ENCODE data around the gene ZBTB7C. TPM values are rescaled to one million over a fixed set of nuclear protein-coding genes. Genes with fewer than 3 reads are reported as not detected.

ZBTB7C gene
- total RNA-seq, 2 donors from 2014 or later = 11.0 to 14.8 TPM

DNA sequence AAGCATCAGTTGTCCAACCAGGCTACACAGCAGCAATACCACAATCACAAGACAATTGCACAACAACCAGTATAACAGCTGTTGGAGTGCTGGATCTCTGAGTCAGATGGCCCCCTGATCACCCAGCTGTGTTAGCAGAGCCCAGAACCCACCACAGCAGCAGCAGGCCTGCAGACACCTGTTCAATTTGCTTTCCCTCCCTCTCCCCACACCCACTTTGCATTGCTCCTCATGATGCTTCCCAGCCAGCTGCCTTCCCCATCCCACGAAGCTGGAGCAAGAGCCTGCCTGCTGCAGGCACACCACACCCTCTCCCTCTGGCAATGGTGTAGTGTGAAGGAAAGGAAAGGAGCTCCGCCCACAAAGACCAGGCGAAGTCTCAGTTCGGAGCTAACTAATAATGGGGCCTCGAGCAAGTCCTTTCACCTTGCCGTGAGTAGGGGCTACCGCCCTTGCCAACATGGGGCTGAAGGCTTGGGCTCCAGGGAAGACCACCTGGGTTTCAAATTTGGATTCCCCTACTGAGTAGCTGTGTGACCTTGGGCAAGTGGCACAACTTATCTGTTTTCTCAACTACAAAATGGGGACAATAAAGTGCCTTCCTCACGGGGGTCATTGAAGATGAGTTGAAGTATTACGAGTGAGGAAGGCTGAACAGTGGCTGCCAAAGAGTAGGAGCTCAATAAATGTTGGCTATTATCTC is 19.4 kb upstream of the ZBTB7C start:
- intact Hi-C loops (cut with DNase I) = no loop called here
- DNase-seq (ENCODE audit: low spot score) = no peak

- no peak for DNase-seq (ENCODE audit: low spot score)
- intact Hi-C loops (cut with DNase I) = no loop called here
These were observed 13.8 kb upstream of the ZBTB7C start for GRCh38 chr18:48422947-48423378.

DNA sequence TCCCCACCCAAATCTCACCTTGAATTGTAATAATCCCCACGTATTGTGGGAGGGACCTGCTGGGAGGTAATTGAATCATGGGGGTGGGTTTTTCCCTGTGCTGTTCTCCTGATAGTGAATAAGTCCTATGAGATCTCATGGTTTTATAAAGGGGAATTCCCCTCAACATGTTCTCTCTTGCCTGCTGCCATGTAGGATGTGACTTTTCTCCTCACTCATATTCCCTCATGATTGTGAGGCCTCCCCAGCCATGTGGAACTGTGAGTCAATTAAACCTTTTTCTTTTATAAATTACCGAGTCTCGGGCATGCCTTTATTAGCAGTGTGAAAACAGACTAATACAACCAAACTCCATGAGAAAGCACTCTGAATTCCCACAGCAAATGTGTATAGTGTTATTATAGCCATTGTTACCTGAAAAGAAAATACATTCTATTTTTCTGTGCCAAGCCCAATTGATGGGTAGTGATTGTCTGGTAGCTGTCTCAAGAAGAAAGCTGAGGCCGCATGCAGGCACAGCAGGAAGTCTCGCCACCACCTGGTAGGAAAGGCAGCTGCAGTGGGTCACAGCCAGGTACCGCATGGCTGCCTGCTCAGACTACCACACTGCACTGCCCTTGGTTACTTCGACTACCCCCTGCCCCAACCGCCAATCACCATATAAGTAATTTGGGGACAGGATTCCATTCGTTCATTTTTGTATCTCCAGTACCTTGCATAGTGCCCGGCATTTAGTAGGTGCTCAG is 10.3 kb upstream of the ZBTB7C start:
- DNase-seq (ENCODE audit: low spot score) = no peak
- intact Hi-C loops (cut with DNase I) = no loop called here

DNA sequence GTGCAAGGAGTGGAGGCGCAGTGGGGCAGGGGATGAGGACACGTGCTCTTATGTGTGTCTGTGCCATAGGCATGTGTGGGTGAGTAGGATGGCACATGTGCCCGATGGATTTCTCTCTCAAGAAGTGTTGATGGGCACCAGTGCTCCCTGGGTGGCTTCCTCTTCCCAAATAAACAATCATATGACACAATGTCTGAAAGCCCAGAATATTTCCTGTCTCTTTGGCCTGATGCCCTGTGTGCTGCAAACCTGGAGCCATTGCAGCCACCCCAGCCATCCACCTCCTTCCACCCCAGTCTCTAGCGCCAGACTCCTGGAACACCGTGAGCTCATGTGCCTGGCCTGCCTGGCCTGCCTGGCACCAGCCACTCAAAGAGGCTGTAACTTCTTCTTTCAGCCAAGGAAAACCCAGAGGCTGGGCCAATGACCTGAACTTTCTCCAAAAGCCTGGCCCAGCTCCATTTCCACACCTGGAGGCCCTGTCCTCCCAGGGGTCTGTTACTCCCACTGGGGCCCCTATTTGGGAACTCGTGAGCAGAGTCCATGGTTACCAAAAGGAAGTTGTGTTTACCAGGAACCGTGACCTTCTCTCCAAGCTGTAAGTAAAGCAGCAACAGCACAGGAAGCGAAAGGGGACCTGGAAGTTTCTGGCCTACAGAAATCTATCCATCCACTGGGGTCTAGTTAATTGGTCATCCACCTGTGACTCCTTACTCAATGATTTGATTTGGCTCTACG is 9.5 kb upstream of the ZBTB7C start:
- DNase-seq (ENCODE audit: low spot score) = no peak
- intact Hi-C loops (cut with DNase I) = no loop called here

- intact Hi-C loops (cut with DNase I) = no loop called here
- DNase-seq (ENCODE audit: low spot score) = no peak
These were observed 8.8 kb upstream of the ZBTB7C start for GRCh38 chr18:48417985-48418384.

DNA sequence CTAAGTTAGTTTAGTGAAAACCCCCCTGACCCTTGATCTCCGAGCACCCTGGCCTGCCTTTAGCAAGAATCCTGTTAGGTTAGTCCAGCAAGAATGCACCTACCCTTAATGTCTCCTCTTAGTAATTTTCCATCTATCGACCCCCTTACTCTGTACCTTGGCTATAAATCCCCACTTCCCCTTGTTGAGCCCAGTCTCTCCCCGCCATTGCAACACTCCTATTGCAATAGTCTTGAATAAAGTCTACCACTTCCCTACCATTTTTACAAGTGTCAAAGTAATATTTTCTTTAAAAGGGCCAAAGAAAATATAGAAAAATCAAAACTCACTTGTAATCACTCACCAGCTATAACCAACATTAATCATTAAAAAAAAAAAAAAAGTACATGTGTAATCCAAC is 4.2 kb upstream of the ZBTB7C start:
- intact Hi-C loops (cut with DNase I) = no loop called here

DNA sequence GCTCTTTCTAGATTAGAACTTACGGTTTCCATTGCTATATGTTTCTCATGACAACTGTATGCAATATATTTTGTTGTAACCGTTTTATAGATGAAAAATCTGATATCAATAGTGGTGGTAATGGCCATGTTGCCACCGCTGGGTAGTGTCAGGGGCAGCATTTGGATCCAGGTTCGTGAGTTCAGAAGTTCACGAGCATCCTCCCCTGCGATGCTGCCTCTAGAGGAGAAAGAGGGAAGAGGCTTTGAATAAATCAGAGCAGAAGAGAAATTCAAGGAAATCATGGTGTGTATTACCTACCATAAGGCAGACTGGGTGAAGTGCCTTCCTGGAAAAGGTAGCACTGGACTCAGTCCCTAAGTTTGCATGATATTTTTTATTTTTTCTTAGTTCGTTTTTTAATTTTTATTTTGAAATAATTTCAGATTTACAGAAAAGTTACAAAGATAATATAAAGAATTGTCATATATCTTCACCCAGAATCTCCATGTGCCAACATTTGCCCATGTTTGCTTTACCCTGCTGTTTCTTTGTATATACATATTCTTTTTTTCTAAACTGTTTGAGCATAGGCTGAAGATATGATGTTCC is 3.3 kb upstream of the ZBTB7C start:
- intact Hi-C loops (cut with DNase I) = no loop called here
- DNase-seq (ENCODE audit: low spot score) = no peak

More for the DNA sequence above, 4.2 kb upstream of the ZBTB7C start:
- no peak for DNase-seq (ENCODE audit: low spot score)

DNA sequence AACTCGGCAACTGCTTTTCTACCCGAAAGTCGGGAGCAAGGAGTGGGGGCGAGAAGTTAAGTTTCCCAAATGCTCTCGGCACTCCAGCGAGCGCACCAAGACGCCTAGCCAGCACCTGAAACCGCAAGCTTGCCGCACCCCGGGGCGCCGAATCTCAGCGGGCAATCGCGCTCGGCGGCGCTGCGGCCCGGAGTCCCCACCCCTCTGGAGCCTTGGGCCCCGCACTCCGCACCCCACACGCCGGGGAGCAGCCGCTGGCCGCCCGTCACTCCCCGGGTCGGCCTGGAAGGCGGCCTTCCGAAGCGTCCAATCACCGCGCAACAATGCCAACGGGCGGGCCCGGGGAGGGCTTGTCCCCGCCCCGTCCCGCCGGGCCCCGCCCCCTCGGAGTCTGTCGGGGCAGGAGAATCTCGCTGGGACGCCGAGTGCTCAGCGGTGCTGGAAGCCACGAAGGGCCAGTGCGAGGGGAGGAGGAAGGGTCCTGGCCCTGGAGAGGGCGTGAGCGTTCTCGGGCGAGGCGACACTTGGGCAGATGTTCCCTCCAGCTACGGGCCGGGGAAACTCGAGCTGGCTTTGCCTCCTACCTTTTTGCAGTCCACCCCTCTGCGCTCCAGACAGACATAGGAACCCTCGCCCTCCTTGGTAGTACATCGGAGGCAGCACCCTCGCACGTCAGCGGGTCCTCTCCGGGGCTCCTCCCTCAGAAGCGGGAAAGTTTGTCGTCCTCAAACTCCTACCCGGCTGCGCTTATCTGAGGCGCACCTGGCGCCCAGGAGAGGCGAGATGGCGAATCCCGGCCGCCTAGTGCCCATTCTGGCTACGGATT is 1.1 kb upstream of the ZBTB7C start:
- DNase-seq (ENCODE audit: low spot score) = peak; percentile 97
- intact Hi-C loops (cut with DNase I) = no loop called here

- DNase-seq (ENCODE audit: low spot score) = no peak
- intact Hi-C loops (cut with DNase I) = loop anchor here in 1 of 2 donors (2.0 kb wide), 1 partner anchor 59 kb away; no protein-coding TSS in a partner anchor
These were observed 460 bp upstream of the ZBTB7C start for GRCh38 chr18:48409591-48410094.

DNA sequence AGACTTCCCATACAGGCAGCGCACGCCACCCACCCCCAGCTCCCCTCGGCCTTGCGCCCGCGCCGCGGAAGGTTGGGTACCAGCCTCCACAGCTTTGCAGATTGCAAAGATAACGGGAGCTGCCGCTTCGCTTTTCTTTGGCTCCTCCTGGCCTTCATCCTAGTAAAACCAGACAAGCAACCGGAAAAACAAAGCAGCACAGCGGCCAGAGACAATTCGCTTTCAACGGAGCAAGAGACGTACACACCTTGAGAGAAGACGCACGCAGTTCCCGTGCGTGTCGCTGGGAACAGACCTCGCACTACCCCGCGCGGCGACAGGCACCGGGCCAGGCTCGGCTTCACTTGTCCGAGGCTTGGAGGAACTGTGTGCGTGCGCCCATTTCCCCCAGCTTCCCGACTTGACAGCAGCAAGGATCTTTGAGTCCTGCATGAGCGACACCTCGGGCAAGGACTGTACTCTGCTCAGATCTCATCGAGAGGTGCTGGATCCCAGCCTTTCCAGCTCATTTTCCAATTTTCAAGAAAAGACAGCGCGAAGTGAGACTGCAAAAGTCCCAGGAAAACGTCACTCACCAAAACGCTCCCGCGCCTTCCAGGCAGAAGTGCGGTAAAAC is 964 bp downstream of the ZBTB7C start:
- intact Hi-C loops (cut with DNase I) = loop anchor here in 1 of 2 donors (2.0 kb wide), 1 partner anchor 57 kb away; no protein-coding TSS in a partner anchor
- no peak for DNase-seq (ENCODE audit: low spot score)

DNA sequence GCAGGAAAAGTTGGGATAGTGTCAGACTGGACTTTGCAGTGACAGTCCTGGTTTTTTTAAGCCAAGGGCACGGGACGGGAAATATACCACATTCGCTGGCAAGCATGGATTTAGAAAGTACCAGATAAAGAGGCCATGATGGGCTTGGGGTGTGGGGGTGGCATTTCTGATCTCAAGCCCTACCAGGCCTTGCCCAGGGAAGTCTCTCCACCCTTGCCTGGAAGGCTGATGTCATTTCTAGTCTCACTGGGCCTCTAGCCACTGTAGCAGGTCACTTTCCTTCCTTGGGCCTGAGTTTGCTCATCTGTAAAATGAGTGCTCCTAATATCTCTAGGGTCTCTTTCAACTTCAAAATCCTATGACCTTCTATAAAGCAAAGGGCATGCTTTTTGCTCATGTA is 1.8 kb downstream of the ZBTB7C start:
- intact Hi-C loops (cut with DNase I) = no loop called here
- DNase-seq (ENCODE audit: low spot score) = no peak

GRCh38 chr18:48405978-48406377 is 3.2 kb downstream of the ZBTB7C start:
- intact Hi-C loops (cut with DNase I) = no loop called here
- no peak for DNase-seq (ENCODE audit: low spot score)

- DNase-seq (ENCODE audit: low spot score) = no peak
- intact Hi-C loops (cut with DNase I) = no loop called here
These were observed 4.3 kb downstream of the ZBTB7C start for GRCh38 chr18:48404716-48405507.

- intact Hi-C loops (cut with DNase I) = no loop called here
- no peak for DNase-seq (ENCODE audit: low spot score)
These were observed 6.2 kb downstream of the ZBTB7C start for GRCh38 chr18:48402953-48403352.

DNA sequence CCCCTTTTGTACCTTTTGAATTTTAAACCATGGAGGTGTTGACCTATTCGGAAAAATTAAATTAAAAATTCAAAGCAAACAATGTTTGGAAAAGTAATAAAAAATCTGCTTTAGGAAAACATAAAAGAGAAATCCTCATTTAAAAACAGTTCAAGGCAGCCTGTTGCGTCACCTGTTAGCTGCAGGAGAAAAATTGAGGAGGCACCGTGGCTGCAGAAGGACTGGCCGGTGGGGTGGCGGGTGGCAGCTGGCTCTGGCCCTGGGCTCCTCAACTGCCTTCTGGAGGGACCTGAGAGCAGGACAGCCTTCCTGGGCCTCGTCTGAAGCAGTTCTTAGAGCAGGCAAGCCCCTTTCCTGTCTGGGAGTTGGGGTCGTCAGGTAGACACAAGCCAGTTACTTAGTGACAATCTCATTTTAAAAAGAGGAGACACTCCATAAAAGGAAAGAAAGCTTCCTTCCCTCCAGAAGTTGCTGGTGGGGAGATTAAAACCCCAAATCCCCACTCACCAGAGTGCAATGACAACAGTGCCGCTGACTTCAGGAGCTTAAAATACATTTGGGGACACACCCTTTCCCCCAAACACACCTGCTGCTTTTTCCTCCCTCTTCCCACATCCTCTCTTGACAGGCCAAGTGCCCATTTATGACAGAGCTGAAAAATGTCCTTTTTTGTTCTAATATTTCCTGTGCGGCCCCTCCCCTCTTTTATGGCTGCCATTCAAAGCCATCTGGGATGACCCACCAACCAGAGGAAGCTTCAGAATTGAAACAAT is 9.7 kb downstream of the ZBTB7C start:
- DNase-seq (ENCODE audit: low spot score) = no peak
- intact Hi-C loops (cut with DNase I) = loop anchor here in 1 of 2 donors (10.0 kb wide), 1 partner anchor 235 kb away; no protein-coding TSS in a partner anchor

DNA sequence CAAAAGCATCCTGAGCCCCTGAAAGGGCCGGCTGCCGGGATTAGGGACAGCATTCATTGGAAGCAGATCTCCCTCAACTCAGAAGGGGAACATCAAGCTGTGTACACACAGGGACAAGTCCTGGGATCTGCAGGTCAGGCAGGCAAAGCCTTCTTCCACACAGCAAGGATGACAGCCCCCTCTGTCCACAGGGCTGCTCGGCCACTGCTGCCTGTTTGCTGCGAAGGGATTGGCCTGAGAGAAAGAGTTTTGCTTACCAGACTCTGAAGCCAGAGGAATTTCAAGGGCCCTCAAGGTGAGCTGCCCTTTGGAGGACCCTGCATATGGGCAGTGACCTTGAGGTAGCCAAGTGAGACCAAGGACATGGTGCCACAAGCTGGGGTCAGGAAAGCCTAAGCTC is 11.1 kb downstream of the ZBTB7C start:
- no peak for DNase-seq (ENCODE audit: low spot score)
- intact Hi-C loops (cut with DNase I) = loop anchor here in 1 of 2 donors (10.0 kb wide), 1 partner anchor 233 kb away; no protein-coding TSS in a partner anchor

Measured in posterior vena cava (tissue), 2 donors.